ENCODE results near the gene C2orf15. TPM values are rescaled to one million over a fixed set of nuclear protein-coding genes. Genes with fewer than 3 reads are reported as not detected.

Gene C2orf15
- not detected in 2 replicates for total RNA-seq

GRCh38 chr2:99141110-99142108 is at the start of gene C2orf15:
Gene C2orf15, plus strand, starts transcription at chr2:99141707. Its CDS starts 8,852 bp downstream, at chr2:99150559.

GRCh38 chr2:99154643-99155536 is 13.4 kb downstream of the C2orf15 start, which contains the start of the genes LIPT1 and TSGA10:
Gene LIPT1, plus strand, starts transcription at chr2:99154967. Its CDS starts 6,991 bp downstream, at chr2:99161958.
Gene TSGA10, minus strand, starts transcription at chr2:99154942. Its CDS starts 45,503 bp downstream, at chr2:99109439.

GRCh38 chr2:99180755-99181623 is 39.5 kb downstream of the C2orf15 start, which contains the start of the genes MITD1 and MRPL30:
Gene MITD1, minus strand, starts transcription at chr2:99181058. Its CDS starts 77 bp downstream, at chr2:99180981.
Gene MRPL30, plus strand, starts transcription at chr2:99181184. Its CDS starts 5,020 bp downstream, at chr2:99186204.

Other genes with a start within 250 kb of the C2orf15 start
- gene CRACDL, start 205.5 kb upstream of the C2orf15 start, total RNA-seq, result not detected in 2 replicates
- gene TSGA10, start 13.2 kb downstream of the C2orf15 start, total RNA-seq, result 3.3 and 3.5 TPM in 2 replicates
- gene LIPT1, start 13.3 kb downstream of the C2orf15 start, total RNA-seq, result 5.2 and 6.4 TPM in 2 replicates
- 34.0 and 35.0 TPM in 2 replicates for gene MITD1, start 39.4 kb downstream of the C2orf15 start, total RNA-seq
- 17.5 and 32.9 TPM in 2 replicates for gene MRPL30, start 39.5 kb downstream of the C2orf15 start, total RNA-seq
- not detected in 2 replicates for gene LYG2, start 114.0 kb downstream of the C2orf15 start, total RNA-seq
- 0.16 and 0.34 TPM in 2 replicates for gene LYG1, start 159.5 kb downstream of the C2orf15 start, total RNA-seq
- gene TXNDC9, start 194.6 kb downstream of the C2orf15 start, total RNA-seq, result 16.1 and 35.3 TPM in 2 replicates
- gene EIF5B, start 195.7 kb downstream of the C2orf15 start, total RNA-seq, result 19.1 and 22.2 TPM in 2 replicates